Measurements from ENCODE around the gene CD7.

- TF ChIP-seq CTCF (IDR thresholded peaks at IDR 0.05), result no peak
- TF ChIP-seq POLR2A (IDR thresholded peaks at IDR 0.05), result no peak
Observed at GRCh38 chr17:82355770-82356427, 38.5 kb upstream of the CD7 start.
